Left lung (tissue), 10 donors: ENCODE results near the gene MXD1. TPM values are rescaled to one million over a fixed set of nuclear protein-coding genes. Genes with fewer than 3 reads are reported as not detected.
"Not testable (repeated sequence)": the region's sequence is repeated elsewhere in the genome, so short reads cannot be mapped to it uniquely, and the experiment has no call there.

Experiments
- ATAC-seq: fragments of 200-7000 bp; cut with Tn5 transposase; one replicate; pipeline ENCODE4 v1.9.1; 2020; ENCODE audit warnings: moderate library complexity
- DNase-seq, 4 donors: peaks; one replicate each; pipeline ENCODE4 v3.0.0-alpha.2; 2013 to 2020
- H3K27ac ChIP-seq, 2 donors: fragments of 200-600 bp; sonication (generic) in 1 of 2; one replicate each; pipeline versions ENCODE4 v1.5.0 to v1.8.0; 2020 to 2021
- H3K27me3 ChIP-seq, 2 donors: fragments of 200-600 bp; sonication (generic) in 1 of 2; one replicate each; pipeline versions ENCODE4 v1.5.0 to v1.8.0; 2020 to 2021
- H3K36me3 ChIP-seq, 2 donors: fragments of 200-600 bp; sonication (generic) in 1 of 2; one replicate each; pipeline versions ENCODE4 v1.5.0 to v1.8.0; 2020 to 2021
- H3K4me1 ChIP-seq, 2 donors: fragments of 200-600 bp; one replicate each; pipeline ENCODE4 v1.8.0; 2021
- H3K4me3 ChIP-seq, 2 donors: fragments of 200-600 bp; sonication (generic) in 1 of 2; one replicate each; pipeline versions ENCODE4 v1.5.0 to v1.8.0; 2020 to 2021; ENCODE audit warnings: mild to moderate bottlenecking in 1 of 2
- H3K9me3 ChIP-seq, 2 donors: fragments of 200-600 bp; sonication (generic) in 1 of 2; one replicate each; pipeline versions ENCODE4 v1.5.0 to v1.8.0; 2020 to 2021
- CTCF ChIP-seq, 2 donors: fragments of 200-600 bp; sonication (generic) in 1 of 2; IDR thresholded peaks; one replicate each; pipeline versions ENCODE4 v1.5.0 to v1.8.0; 2021; ENCODE audit warnings: antibody characterized with exemption in 2 of 2
- intact Hi-C, 2 donors: fragments of 100-400 bp; cut with DNase I; formaldehyde crosslinking; loops; one replicate each; pipeline versions ENCODE4 v1.11.2 to v1.14.2; 2022
- polyA plus RNA-seq, 6 donors: library from polyadenylated mRNA; unstranded; fragments of 120-200 nt; gene quantifications; one replicate each; pipeline ENCODE4 v1.2.1, GENCODE V29; 2013; ENCODE audit not compliant: insufficient read length in 6 of 6
- total RNA-seq, 2 donors: library from RNA; stranded (reverse); fragmentation: NEBNext Ultra II Directional; extraction: Animal tissue kit (Norgen Biotek cat#: 25700); gene quantifications; one replicate each; pipeline ENCODE4 v1.2.1, GENCODE V29; 2021
- donor health status: DM: no; HTN: yes; CAD: no.
- donor health status: DM: no; HTN: no; CAD: no.

Gene MXD1
- total and polyA plus RNA-seq, 8 donors: 9.3 to 82.4 (median 12.8) TPM

GRCh38 chr2:69948032-69948962 lies 33.4 kb downstream of the MXD1 start:
- Histone ChIP-seq H3K4me3 (no peak overlapping the region), H3K4me1 (peaks cover 4 to 69% of the 10 kb centered on the region in 2 donors), H3K36me3 (peaks cover 0 to 10% of the 10 kb centered on the region in 2 donors), H3K27me3 (peaks cover 0 to 11% of the 10 kb centered on the region in 2 donors), H3K27ac (peak overlapping the region in 1 of 2 donors; percentile 94), H3K9me3 (no peaks in the 10 kb centered on the region)
- DNase-seq (peak in 1 of 4 donors; percentile 12), ATAC-seq (peak; percentile 8)
- no peak for TF ChIP-seq CTCF (IDR thresholded peaks at IDR 0.05)
- intact Hi-C loops: no loop called here

- H3K9me3 ChIP-seq: no peaks in the 10 kb centered on the region
- no peak for TF ChIP-seq CTCF (IDR thresholded peaks at IDR 0.05)
- DNase-seq: no peak
- H3K36me3 ChIP-seq: peaks cover 0 to 2% of the 10 kb centered on the region in 2 donors
- no peak overlapping the region for H3K4me3 ChIP-seq
- ATAC-seq: no peak
- peaks cover 4 to 67% of the 10 kb centered on the region in 2 donors for H3K4me1 ChIP-seq
- intact Hi-C loops: no loop called here
- peaks cover 0 to 11% of the 10 kb centered on the region in 2 donors for H3K27me3 ChIP-seq
- H3K27ac ChIP-seq: peak overlapping the region in 1 of 2 donors; percentile 94
Observed at GRCh38 chr2:69948963-69949645, 34.2 kb downstream of the MXD1 start.

- Histone ChIP-seq H3K4me3 (no peak overlapping the region), H3K27me3 (peaks cover 0 to 11% of the 10 kb centered on the region in 2 donors), H3K27ac (no peak overlapping the region), H3K4me1 (peaks cover 4 to 60% of the 10 kb centered on the region in 2 donors), H3K9me3 (no peaks in the 10 kb centered on the region), H3K36me3 (no peaks in the 10 kb centered on the region)
- ATAC-seq (no peak), DNase-seq (no peak)
- intact Hi-C loops: no loop called here
- TF ChIP-seq CTCF (IDR thresholded peaks at IDR 0.05): no peak
Observed at GRCh38 chr2:69950241-69950640, 35.3 kb downstream of the MXD1 start.

- H3K9me3 ChIP-seq, H3K4me3 ChIP-seq, intact Hi-C loops: not testable (repeated sequence)
Observed at GRCh38 chr2:69950671-69951070, 35.8 kb downstream of the MXD1 start.

GRCh38 chr2:69952336-69953115 lies 37.6 kb downstream of the MXD1 start:
- DNase-seq (no peak), ATAC-seq (no peak)
- intact Hi-C loops: no loop called here
- H3K27ac ChIP-seq: peak overlapping the region in 1 of 2 donors; percentile 65
- peaks cover 0 to 54% of the 10 kb centered on the region in 2 donors for H3K4me1 ChIP-seq
- H3K4me3 ChIP-seq: no peak overlapping the region
- TF ChIP-seq CTCF (IDR thresholded peaks at IDR 0.05): no peak
- H3K27me3 ChIP-seq: peaks cover 0 to 11% of the 10 kb centered on the region in 2 donors
- no peaks in the 10 kb centered on the region for H3K36me3 ChIP-seq
- no peaks in the 10 kb centered on the region for H3K9me3 ChIP-seq

More at GRCh38 chr2:69950671-69951070, 35.8 kb downstream of the MXD1 start:
- not testable (repeated sequence) for ATAC-seq, H3K36me3 ChIP-seq, H3K27ac ChIP-seq, DNase-seq
- H3K27me3 ChIP-seq: peaks cover 0 to 11% of the 10 kb centered on the region in 2 donors
- H3K4me1 ChIP-seq: peaks cover 4 to 58% of the 10 kb centered on the region in 2 donors
